A673 (cell line): ENCODE measurements around the gene NLRC5.

ENCODE experiments used
- EZH2 ChIP-seq: fragments of 200-600 bp; sonication (generic); IDR thresholded peaks from 2 replicates; pipeline ENCODE4 v1.6.1; 2017; ENCODE audit warnings: borderline replicate concordance, low read depth, mild to moderate bottlenecking, mixed read lengths, antibody characterized with exemption, low read length; ENCODE audit not compliant: poor library complexity, severe bottlenecking
- TF ChIP-seq, protein P1 (sequence below): fragments of 300-800, 200-600 bp; sonication (generic); conservative IDR thresholded peaks from 2 replicates; pipeline ENCODE4 v1.5.1; 2017; ENCODE audit warnings: low read depth, mild to moderate bottlenecking, antibody characterized with exemption, low read length, moderate library complexity, mixed read lengths

DNA sequence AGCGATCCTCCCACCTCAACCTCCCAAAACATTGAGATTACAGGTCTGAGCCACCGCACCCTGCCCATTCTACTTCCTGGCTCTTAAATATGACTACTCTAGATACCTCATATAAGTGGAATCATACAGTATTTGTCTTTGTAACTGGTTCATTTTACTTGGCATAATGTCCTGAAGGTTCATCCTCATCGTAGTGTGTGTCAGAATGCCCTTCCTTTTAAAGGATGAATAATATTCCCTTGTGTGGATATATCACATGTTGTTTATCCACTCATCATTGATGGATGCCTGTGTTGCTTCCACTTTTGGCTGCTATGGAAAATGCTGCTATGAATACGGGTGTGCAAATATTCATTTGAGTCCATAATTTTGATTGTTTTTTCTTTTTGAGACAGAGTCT, 33.3 kb upstream of the NLRC5 start:
- TF ChIP-seq, protein P1, sequence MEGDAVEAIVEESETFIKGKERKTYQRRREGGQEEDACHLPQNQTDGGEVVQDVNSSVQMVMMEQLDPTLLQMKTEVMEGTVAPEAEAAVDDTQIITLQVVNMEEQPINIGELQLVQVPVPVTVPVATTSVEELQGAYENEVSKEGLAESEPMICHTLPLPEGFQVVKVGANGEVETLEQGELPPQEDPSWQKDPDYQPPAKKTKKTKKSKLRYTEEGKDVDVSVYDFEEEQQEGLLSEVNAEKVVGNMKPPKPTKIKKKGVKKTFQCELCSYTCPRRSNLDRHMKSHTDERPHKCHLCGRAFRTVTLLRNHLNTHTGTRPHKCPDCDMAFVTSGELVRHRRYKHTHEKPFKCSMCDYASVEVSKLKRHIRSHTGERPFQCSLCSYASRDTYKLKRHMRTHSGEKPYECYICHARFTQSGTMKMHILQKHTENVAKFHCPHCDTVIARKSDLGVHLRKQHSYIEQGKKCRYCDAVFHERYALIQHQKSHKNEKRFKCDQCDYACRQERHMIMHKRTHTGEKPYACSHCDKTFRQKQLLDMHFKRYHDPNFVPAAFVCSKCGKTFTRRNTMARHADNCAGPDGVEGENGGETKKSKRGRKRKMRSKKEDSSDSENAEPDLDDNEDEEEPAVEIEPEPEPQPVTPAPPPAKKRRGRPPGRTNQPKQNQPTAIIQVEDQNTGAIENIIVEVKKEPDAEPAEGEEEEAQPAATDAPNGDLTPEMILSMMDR: no peak
- TF ChIP-seq EZH2: no peak
